GM23338 (cell line): ENCODE results near the gene JHY. TPM values are rescaled to one million over a fixed set of nuclear protein-coding genes. Genes with fewer than 3 reads are reported as not detected.

Experiments used
- ATAC-seq: fragments of 200-7000 bp; cut with Tn5 transposase; 3 replicates; pipeline ENCODE4 v1.9.1; 2020
- DNase-seq: peaks from one replicate; pipeline ENCODE4 v3.0.0-alpha.2; 2015; ENCODE audit warnings: low spot score
- H2AFZ ChIP-seq: fragments of 200-600 bp; sonication (generic); 2 replicates; pipeline ENCODE4 v1.8.0; 2016; ENCODE audit warnings: antibody characterized with exemption, mild to moderate bottlenecking, moderate library complexity
- H3F3A ChIP-seq: fragments of 200-600 bp; sonication (generic); replicated peaks from 2 replicates; pipeline ENCODE4 v1.8.0; 2017; ENCODE audit warnings: antibody characterized with exemption, mixed run types, low read depth
- H3K27ac ChIP-seq: fragments of 200-600 bp; sonication (generic); 2 replicates; pipeline ENCODE4 v1.6.1; 2016; ENCODE audit warnings: low read depth
- H3K27me3 ChIP-seq: fragments of 200-600 bp; sonication (generic); 2 replicates; pipeline ENCODE4 v1.8.0; 2016; ENCODE audit warnings: mild to moderate bottlenecking, mixed run types, moderate library complexity; ENCODE audit not compliant: insufficient read depth
- H3K36me3 ChIP-seq: fragments of 200-600 bp; sonication (generic); 2 replicates; pipeline ENCODE4 v1.8.0; 2016; ENCODE audit warnings: mild to moderate bottlenecking; ENCODE audit not compliant: insufficient read depth
- H3K4me1 ChIP-seq: fragments of 200-600 bp; sonication (generic); 2 replicates; pipeline ENCODE4 v1.8.0; 2016; ENCODE audit warnings: mild to moderate bottlenecking, moderate library complexity; ENCODE audit not compliant: insufficient read depth
- H3K4me2 ChIP-seq: fragments of 200-600 bp; sonication (generic); 2 replicates; pipeline ENCODE4 v1.7.1; 2017; ENCODE audit warnings: mixed run types
- H3K4me3 ChIP-seq: fragments of 200-600 bp; sonication (generic); 2 replicates; pipeline ENCODE4 v1.6.1; 2016; ENCODE audit warnings: mixed run types
- H3K79me2 ChIP-seq: fragments of 200-600 bp; sonication (generic); replicated peaks from 2 replicates; pipeline ENCODE4 v1.8.0; 2017; ENCODE audit warnings: mild to moderate bottlenecking; ENCODE audit not compliant: insufficient read depth
- H3K9me2 ChIP-seq: fragments of 200-600 bp; sonication (generic); 2 replicates; pipeline ENCODE4 v1.8.0; 2017; ENCODE audit not compliant: insufficient read depth
- H4K20me1 ChIP-seq: fragments of 200-600 bp; sonication (generic); replicated peaks from 2 replicates; pipeline ENCODE4 v1.8.0; 2017; ENCODE audit warnings: mild to moderate bottlenecking; ENCODE audit not compliant: insufficient read depth
- H3K27ac Mint-ChIP-seq: 2 replicates; pipeline ENCODE4 v1.8.0; 2020; ENCODE audit warnings: inconsistent platforms, mild to moderate bottlenecking, moderate library complexity, mixed read lengths
- H3K27me3 Mint-ChIP-seq: 3 replicates; pipeline ENCODE4 v1.8.0; 2022; ENCODE audit warnings: low read depth, mild to moderate bottlenecking, moderate library complexity, mixed read lengths, inconsistent platforms; ENCODE audit not compliant: insufficient read depth, poor library complexity
- H3K36me3 Mint-ChIP-seq: 3 replicates; pipeline ENCODE4 v1.8.0; 2021; ENCODE audit warnings: low read depth, mild to moderate bottlenecking, inconsistent platforms, moderate library complexity, mixed read lengths
- H3K4me1 Mint-ChIP-seq: 3 replicates; pipeline ENCODE4 v1.8.0; 2020; ENCODE audit warnings: mild to moderate bottlenecking, inconsistent platforms, mixed read lengths
- H3K4me3 Mint-ChIP-seq: 3 replicates; pipeline ENCODE4 v1.8.0; 2021; ENCODE audit warnings: moderate library complexity, mild to moderate bottlenecking, inconsistent platforms, mixed read lengths
- H3K9me3 Mint-ChIP-seq: 3 replicates; pipeline ENCODE4 v1.8.0; 2020; ENCODE audit warnings: moderate library complexity, mild to moderate bottlenecking, inconsistent platforms, mixed read lengths
- CREB1 ChIP-seq: fragments of 250-450 bp; sonication (Bioruptor Pico); IDR thresholded peaks from 2 replicates; pipeline ENCODE4 v1.5.0; 2020; ENCODE audit warnings: low read depth, mild to moderate bottlenecking, moderate library complexity
- NANOG ChIP-seq: IDR thresholded peaks from 2 replicates; pipeline ENCODE4 v1.6.1; 2016; ENCODE audit warnings: antibody characterized with exemption, borderline replicate concordance
- POLR2AphosphoS5 ChIP-seq: IDR thresholded peaks from 2 replicates; pipeline ENCODE4 v1.6.1; 2016; ENCODE audit warnings: antibody characterized with exemption, low read depth
- REST ChIP-seq: IDR thresholded peaks from one replicate; pipeline ENCODE4 v1.6.1; 2018; ENCODE audit warnings: antibody characterized with exemption; ENCODE audit not compliant: unreplicated experiment
- ZNF462 ChIP-seq: fragments of 250-450 bp; sonication (Bioruptor Pico); IDR thresholded peaks from 2 replicates; pipeline ENCODE4 v1.5.0; 2020; ENCODE audit warnings: mild to moderate bottlenecking, moderate library complexity
- polyA plus RNA-seq: library from polyadenylated mRNA; unstranded; fragments of >200 nt; fragmentation: Nextera tagmentation; extraction: Ambion mirVana; gene quantifications from 2 replicates; pipeline ENCODE4 v1.2.1, GENCODE V29; 2016
- total RNA-seq: library from RNA; depleted of rRNA; stranded (reverse); fragments of >200 nt; shearing (Covaris generic); gene quantifications from 2 replicates; pipeline ENCODE4 v1.2.3, GENCODE V29; 2014

Gene JHY
- total and polyA plus RNA-seq, 2 experiments from 2014 or later, result 0.94 to 0.97 TPM

GRCh38 chr11:122995526-122995925 lies 113.0 kb downstream of the JHY start:
- H3K4me1 ChIP-seq, result peaks cover 9% of the 10 kb centered on the region
- Mint-ChIP-seq H3K4me3 (no peak overlapping the region), H3K4me1 (peaks cover 15% of the 10 kb centered on the region), H3K27me3 (peaks cover 8% of the 10 kb centered on the region), H3K9me3 (no peaks in the 10 kb centered on the region), H3K27ac (no peak overlapping the region), H3K36me3 (no peaks in the 10 kb centered on the region)
- H3K4me3 ChIP-seq, result no peak overlapping the region
- H3F3A ChIP-seq, result no peaks in the 10 kb centered on the region
- H3K4me2 ChIP-seq, result no peak overlapping the region
- H3K27ac ChIP-seq, result no peak overlapping the region
- no peak overlapping the region for H2AFZ ChIP-seq
- H3K79me2 ChIP-seq, result no peaks in the 10 kb centered on the region
- H4K20me1 ChIP-seq, result no peaks in the 10 kb centered on the region
- 0 out of 2 replicates have a peak, but pooled peaks cover 4% of the 10 kb centered on the region for H3K27me3 ChIP-seq
- ATAC-seq, result no peak
- H3K36me3 ChIP-seq, result no peaks in the 10 kb centered on the region
- DNase-seq, result no peak
- TF ChIP-seq REST (no peak), POLR2AphosphoS5 (no peak), CREB1 (CRISPR knock-in tag) (no peak), ZNF462 (no peak), NANOG (no peak)
- H3K9me2 ChIP-seq, result no peaks in the 10 kb centered on the region
